Measurements from ENCODE around the gene C9orf85.

C9orf85 gene

DNA sequence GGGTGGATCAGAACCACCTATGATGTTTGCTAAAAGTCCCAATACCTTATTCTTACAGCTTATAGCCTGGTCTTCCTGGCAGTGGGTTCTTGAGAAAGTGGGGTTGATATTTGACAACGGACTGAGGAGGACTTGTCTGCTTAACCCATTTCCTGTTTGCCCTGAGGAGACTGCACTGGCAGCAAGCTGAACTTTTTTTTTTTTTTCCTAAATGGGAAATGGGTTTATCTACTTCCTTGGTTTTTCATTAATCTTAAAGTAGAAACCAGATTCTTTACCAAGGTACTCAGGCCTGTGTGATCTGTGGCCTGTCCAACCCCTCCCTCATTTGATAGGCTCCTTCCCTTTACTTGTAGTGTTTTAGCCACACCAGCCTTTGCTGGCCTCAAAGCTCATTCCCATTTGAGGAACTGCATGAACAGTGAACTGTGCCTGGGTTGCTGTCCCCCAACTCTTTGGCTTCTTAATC lies 101.9 kb downstream of the C9orf85 start:
- no peak for DNase-seq

DNA sequence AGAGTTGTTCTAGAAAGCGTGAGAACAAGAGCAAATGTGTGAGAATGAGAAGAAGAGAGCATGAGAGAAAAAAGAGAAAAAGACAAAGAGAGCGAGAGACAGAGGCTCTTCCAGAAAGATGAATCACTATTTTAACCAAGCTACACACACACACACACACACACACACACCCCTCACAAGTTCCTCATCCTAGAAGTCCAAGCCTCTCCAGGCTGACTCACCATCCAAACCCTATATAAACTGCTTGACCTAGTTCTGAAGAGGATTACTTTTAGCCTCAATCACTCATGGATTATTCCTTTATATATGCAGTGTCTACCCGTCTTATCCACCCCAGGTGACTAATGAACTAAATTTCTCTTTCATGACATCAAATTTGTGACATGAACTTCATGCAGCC lies 111.4 kb downstream of the C9orf85 start:
- DNase-seq, result no peak

Measured in right hindlimb (tissue), 1 donor.